Skeletal muscle satellite cell (primary cell): ENCODE data around the gene APOA5.
A peak's percentile ranks its signal among the peaks of the same experiment; 100 is the strongest.

Source experiments
- H3K27me3 ChIP-seq: 2 replicates; pipeline ENCODE4 v1.7.0; 2013; ENCODE audit warnings: low read length; ENCODE audit not compliant: control insufficient read depth, insufficient read depth
- H3K36me3 ChIP-seq: 2 replicates; pipeline ENCODE4 v1.7.0; 2013; ENCODE audit warnings: mild to moderate bottlenecking, control low read depth, low read length; ENCODE audit not compliant: insufficient read depth
- H3K4me1 ChIP-seq: 2 replicates; pipeline ENCODE4 v1.7.0; 2013; ENCODE audit warnings: low read length; ENCODE audit not compliant: control insufficient read depth, insufficient read depth
- H3K4me2 ChIP-seq: 2 replicates; pipeline ENCODE4 v1.7.0; 2013; ENCODE audit warnings: mild to moderate bottlenecking, low read length
- H3K4me3 ChIP-seq: 2 replicates; pipeline ENCODE4 v1.7.0; 2013; ENCODE audit warnings: low read length
- H3K9ac ChIP-seq: 2 replicates; pipeline ENCODE4 v1.7.0; 2013; ENCODE audit warnings: mild to moderate bottlenecking, low read depth, low read length, moderate library complexity
- H3K9me3 ChIP-seq: replicated peaks from 2 replicates; pipeline ENCODE4 v1.7.0; 2013; ENCODE audit warnings: mild to moderate bottlenecking, control low read depth, low read length

Gene APOA5

GRCh38 chr11:116792869-116793771 lies 1.4 kb upstream of the APOA5 start:
- peak overlapping the region; percentile 1 for H3K4me2 ChIP-seq

GRCh38 chr11:116792144-116792868 lies 627 bp upstream of the APOA5 start:
- no peak overlapping the region for H3K9ac ChIP-seq
- peak overlapping the region; percentile 1 for H3K4me2 ChIP-seq
- H3K27me3 ChIP-seq: no peaks in the 10 kb centered on the region
- no peaks in the 10 kb centered on the region for H3K36me3 ChIP-seq
- no peaks in the 10 kb centered on the region for H3K9me3 ChIP-seq
- peaks cover 36% of the 10 kb centered on the region for H3K4me1 ChIP-seq
- H3K4me3 ChIP-seq: no peak overlapping the region

More at GRCh38 chr11:116792869-116793771, 1.4 kb upstream of the APOA5 start:
- H3K9me3 ChIP-seq: no peaks in the 10 kb centered on the region
- H3K4me3 ChIP-seq: no peak overlapping the region
- no peaks in the 10 kb centered on the region for H3K27me3 ChIP-seq
- no peaks in the 10 kb centered on the region for H3K36me3 ChIP-seq
- H3K9ac ChIP-seq: no peak overlapping the region
- peaks cover 36% of the 10 kb centered on the region for H3K4me1 ChIP-seq

GRCh38 chr11:116791002-116791812 lies 472 bp downstream of the APOA5 start:
- Histone ChIP-seq H3K36me3 (peaks cover 6% of the 10 kb centered on the region), H3K27me3 (no peaks in the 10 kb centered on the region), H3K4me1 (peaks cover 46% of the 10 kb centered on the region), H3K4me3 (peak overlapping the region; percentile 36), H3K9me3 (no peaks in the 10 kb centered on the region), H3K4me2 (peak overlapping the region; percentile 68), H3K9ac (no peak overlapping the region)

- H3K36me3 ChIP-seq: peaks cover 15% of the 10 kb centered on the region
- H3K9me3 ChIP-seq: no peaks in the 10 kb centered on the region
- peaks cover 47% of the 10 kb centered on the region for H3K4me1 ChIP-seq
- H3K9ac ChIP-seq: no peak overlapping the region
- no peaks in the 10 kb centered on the region for H3K27me3 ChIP-seq
- H3K4me3 ChIP-seq: no peak overlapping the region
- no peak overlapping the region for H3K4me2 ChIP-seq
Observed at GRCh38 chr11:116790167-116791001, 1.3 kb downstream of the APOA5 start.

GRCh38 chr11:116788975-116789374 lies 2.7 kb downstream of the APOA5 start:
- Histone ChIP-seq H3K4me2 (peak overlapping the region; percentile 94), H3K27me3 (no peaks in the 10 kb centered on the region), H3K9ac (no peak overlapping the region), H3K9me3 (no peaks in the 10 kb centered on the region), H3K4me3 (no peak overlapping the region), H3K4me1 (peaks cover 47% of the 10 kb centered on the region), H3K36me3 (peaks cover 29% of the 10 kb centered on the region)

GRCh38 chr11:116788534-116788933 lies 3.1 kb downstream of the APOA5 start:
- Histone ChIP-seq H3K4me2 (peak overlapping the region; percentile 94), H3K4me1 (peaks cover 43% of the 10 kb centered on the region), H3K9ac (peak overlapping the region; percentile 86), H3K36me3 (peaks cover 33% of the 10 kb centered on the region), H3K4me3 (peak overlapping the region; percentile 77), H3K27me3 (no peaks in the 10 kb centered on the region), H3K9me3 (no peaks in the 10 kb centered on the region)

- Histone ChIP-seq H3K4me3 (peak within 1 kb of the TSS; percentile 77), H3K27me3 (no peaks in the 10 kb centered on the region), H3K9ac (peak within 1 kb of the TSS; percentile 86), H3K4me2 (peak within 1 kb of the TSS; percentile 94), H3K9me3 (no peaks in the 10 kb centered on the region), H3K36me3 (peaks cover 39% of the 10 kb centered on the region), H3K4me1 (peaks cover 40% of the 10 kb centered on the region)
Observed at GRCh38 chr11:116787786-116788486, 3.7 kb downstream of the APOA5 start, which contains the start of gene ZPR1. Gene ZPR1, minus strand, starts transcription at chr11:116788023. Its CDS starts 33 bp downstream, at chr11:116787990.

GRCh38 chr11:116787436-116787785 lies 4.3 kb downstream of the APOA5 start:
- peaks cover 37% of the 10 kb centered on the region for H3K4me1 ChIP-seq
- H3K36me3 ChIP-seq: peaks cover 44% of the 10 kb centered on the region
- H3K27me3 ChIP-seq: no peaks in the 10 kb centered on the region
- no peaks in the 10 kb centered on the region for H3K9me3 ChIP-seq
- peak overlapping the region; percentile 94 for H3K4me2 ChIP-seq
- H3K9ac ChIP-seq: peak overlapping the region; percentile 86
- peak overlapping the region; percentile 77 for H3K4me3 ChIP-seq

- H3K9me3 ChIP-seq: no peaks in the 10 kb centered on the region
- no peaks in the 10 kb centered on the region for H3K27me3 ChIP-seq
- H3K36me3 ChIP-seq: peaks cover 49% of the 10 kb centered on the region
- peak overlapping the region; percentile 77 for H3K4me3 ChIP-seq
- peaks cover 33% of the 10 kb centered on the region for H3K4me1 ChIP-seq
- H3K4me2 ChIP-seq: peak overlapping the region; percentile 94
- peak overlapping the region; percentile 86 for H3K9ac ChIP-seq
Observed at GRCh38 chr11:116786966-116787365, 4.7 kb downstream of the APOA5 start.

GRCh38 chr11:116786326-116786725 lies 5.4 kb downstream of the APOA5 start:
- Histone ChIP-seq H3K36me3 (peaks cover 53% of the 10 kb centered on the region), H3K9me3 (no peaks in the 10 kb centered on the region), H3K4me3 (peak overlapping the region; percentile 77), H3K4me2 (peak overlapping the region; percentile 94), H3K27me3 (no peaks in the 10 kb centered on the region), H3K4me1 (peaks cover 27% of the 10 kb centered on the region), H3K9ac (peak overlapping the region; percentile 86)
